ENCODE results near the gene ZNF598.
A peak's percentile ranks its signal among the peaks of the same experiment; 100 is the strongest.
"Not testable (repeated sequence)": the region's sequence is repeated elsewhere in the genome, so short reads cannot be mapped to it uniquely, and the experiment has no call there.

ZNF598 gene

GRCh38 chr16:1965396-1966001 is 44.1 kb downstream of the ZNF598 start:
- TF ChIP-seq CTCF (IDR thresholded peaks at IDR 0.05; ENCODE audit: low read depth, low read length) = no peak
- H3K4me3 ChIP-seq (replicated peaks in 1 of 2; ENCODE audit: low read depth in 2 of 2, low read length in 2 of 2) = peak overlapping the region; percentile 88 to 92
- DNase-seq (ENCODE audit: low read depth in 2 of 2) = no peak

- peak within 1 kb of the TSS; percentile 88 to 92 for H3K4me3 ChIP-seq (replicated peaks in 1 of 2; ENCODE audit: low read depth in 2 of 2, low read length in 2 of 2)
- no peak for TF ChIP-seq CTCF (IDR thresholded peaks at IDR 0.05; ENCODE audit: low read depth, low read length)
- DNase-seq (ENCODE audit: low read depth in 2 of 2) = peak; percentile 99
Observed at GRCh38 chr16:1964506-1965395, 44.9 kb downstream of the ZNF598 start, which contains the start of gene RPS2. TSS of gene RPS2 (minus strand) at chr16:1964826. CDS start at chr16:1964625, 201 bp downstream.

- peak overlapping the region; percentile 88 to 92 for H3K4me3 ChIP-seq (replicated peaks in 1 of 2; ENCODE audit: low read depth in 2 of 2, low read length in 2 of 2)
- TF ChIP-seq CTCF (IDR thresholded peaks at IDR 0.05; ENCODE audit: low read depth, low read length) = peak; percentile 5
- DNase-seq (ENCODE audit: low read depth in 2 of 2) = peak in 1 of 2 donors; percentile 43
Observed at GRCh38 chr16:1963806-1964505, 45.7 kb downstream of the ZNF598 start.

- peak overlapping the region; percentile 88 to 92 for H3K4me3 ChIP-seq (replicated peaks in 1 of 2; ENCODE audit: low read depth in 2 of 2, low read length in 2 of 2)
Observed at GRCh38 chr16:1962161-1963153, 47.2 kb downstream of the ZNF598 start.

GRCh38 chr16:1961651-1962067 is 48.0 kb downstream of the ZNF598 start:
- DNase-seq (ENCODE audit: low read depth in 2 of 2) = no peak
- TF ChIP-seq CTCF (IDR thresholded peaks at IDR 0.05; ENCODE audit: low read depth, low read length) = no peak
- no peak overlapping the region for H3K4me3 ChIP-seq (replicated peaks in 1 of 2; ENCODE audit: low read depth in 2 of 2, low read length in 2 of 2)

More at GRCh38 chr16:1962161-1963153, 47.2 kb downstream of the ZNF598 start:
- DNase-seq (ENCODE audit: low read depth in 2 of 2) = not testable (repeated sequence)

GRCh38 chr16:1960665-1961630 is 48.7 kb downstream of the ZNF598 start:
- peak in 1 of 2 donors; percentile 50 for DNase-seq (ENCODE audit: low read depth in 2 of 2)
- TF ChIP-seq CTCF (IDR thresholded peaks at IDR 0.05; ENCODE audit: low read depth, low read length) = no peak
- H3K4me3 ChIP-seq (replicated peaks in 1 of 2; ENCODE audit: low read depth in 2 of 2, low read length in 2 of 2) = peak overlapping the region; percentile 85 to 87
